Measurements from ENCODE around the gene PRKN. TPM values are rescaled to one million over a fixed set of nuclear protein-coding genes. Genes with fewer than 3 reads are reported as not detected.
"Not testable (repeated sequence)": the region's sequence is repeated elsewhere in the genome, so short reads cannot be mapped to it uniquely, and the experiment has no call there.

The PRKN gene
- total RNA-seq, 1 donor from 2014 or later = 0.91 TPM

DNA sequence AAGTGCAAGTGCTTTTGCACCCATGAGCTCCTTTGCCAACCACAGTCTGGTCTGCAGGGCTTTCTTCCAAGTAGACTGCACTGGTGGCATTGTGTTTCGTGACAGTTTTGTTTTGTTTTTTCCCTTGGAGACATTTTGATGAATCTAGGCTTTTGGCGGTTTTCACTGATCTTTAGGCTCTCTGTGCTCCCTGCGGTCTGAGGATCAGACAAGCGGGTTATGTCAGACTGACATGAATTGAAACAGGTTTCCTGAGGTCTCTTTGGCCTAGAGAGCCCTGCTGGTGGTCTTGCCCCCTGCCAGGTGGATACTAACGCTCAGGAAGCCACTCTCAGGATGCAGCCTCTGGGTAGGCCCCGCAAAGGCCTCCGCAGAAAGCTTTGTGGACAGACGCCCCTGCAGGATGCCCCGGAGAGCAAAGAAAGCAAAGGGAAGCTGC lies 898.3 kb downstream of the PRKN start:
- intact Hi-C loops (cut with micrococcal nuclease) = no loop called here

DNA sequence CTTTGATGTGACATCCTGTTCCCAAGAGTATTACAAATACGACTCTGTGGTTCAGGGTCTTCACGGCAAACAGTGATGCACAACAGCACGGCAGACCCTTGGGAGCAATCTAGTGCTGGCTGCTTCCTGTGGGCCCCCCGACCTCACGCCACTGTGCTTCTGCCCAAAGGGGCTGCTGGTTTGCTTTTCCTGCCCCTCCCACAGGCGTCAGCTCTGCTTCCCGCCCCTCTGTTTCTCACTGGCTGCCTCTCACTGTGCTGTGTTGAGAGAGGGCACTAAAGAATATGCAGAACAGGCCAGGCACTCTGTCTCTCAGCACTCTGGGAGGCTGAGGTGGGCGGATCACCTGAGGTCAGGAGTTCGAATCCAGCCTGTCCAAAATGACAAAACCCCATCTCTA lies 899.2 kb downstream of the PRKN start:
- intact Hi-C loops (cut with micrococcal nuclease) = no loop called here

DNA sequence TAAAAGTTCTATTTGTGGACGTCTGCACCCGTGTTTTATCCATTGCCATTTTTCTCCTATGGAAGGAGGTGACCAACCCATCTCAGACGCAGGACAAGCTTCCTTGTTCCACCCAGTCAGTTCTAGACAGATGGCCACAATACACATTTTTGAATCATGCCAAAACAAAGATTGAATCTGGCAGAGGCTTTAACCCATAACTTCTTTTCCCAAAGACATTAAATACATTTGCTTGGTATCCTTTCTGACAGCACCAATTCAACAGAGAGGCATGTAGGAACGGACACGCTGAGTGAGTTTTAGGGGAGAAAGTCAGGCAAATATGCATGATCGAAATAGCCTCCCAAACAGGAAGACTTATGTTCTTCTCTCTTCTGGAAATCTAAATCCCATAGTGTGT lies 901.1 kb downstream of the PRKN start:
- intact Hi-C loops (cut with micrococcal nuclease) = no loop called here

DNA sequence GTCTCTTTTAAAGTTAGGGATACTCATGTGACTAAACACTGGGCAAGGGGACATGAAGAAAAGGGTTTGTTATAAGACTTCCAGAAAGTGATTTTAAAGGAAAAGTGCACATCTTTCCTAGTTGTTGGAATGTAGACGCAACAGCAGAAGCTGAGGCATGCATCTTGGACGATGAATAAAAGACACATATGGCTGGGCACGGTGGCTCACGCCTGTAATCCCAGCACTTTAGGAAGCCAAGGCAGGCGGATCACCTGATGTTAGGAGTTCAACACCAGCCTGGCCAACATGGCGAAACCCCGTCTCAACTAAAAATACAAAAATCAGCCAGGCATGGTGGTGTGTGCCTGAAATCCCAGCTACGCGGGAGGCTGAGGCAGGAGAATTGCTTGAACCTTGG lies 905.4 kb downstream of the PRKN start:
- intact Hi-C loops (cut with micrococcal nuclease) = not testable (repeated sequence)

DNA sequence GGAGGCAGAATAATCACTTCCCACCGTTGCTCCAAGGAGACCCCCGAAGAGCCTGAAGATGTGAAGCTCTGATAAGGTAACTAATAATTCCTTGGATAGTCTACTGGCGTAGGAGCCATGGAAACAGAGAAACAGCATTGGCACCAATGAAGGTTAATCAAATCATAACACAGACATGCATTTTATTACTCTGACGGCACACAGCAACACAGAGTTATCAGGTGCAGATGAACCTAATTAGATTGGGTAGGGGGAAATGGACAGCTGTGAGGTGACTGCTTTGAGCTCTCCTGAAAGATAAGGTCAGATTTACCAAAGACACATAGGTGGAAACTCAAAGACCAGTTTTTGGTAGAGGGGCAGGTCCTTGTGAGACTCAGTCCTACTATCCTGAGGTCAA lies 909.7 kb downstream of the PRKN start:
- intact Hi-C loops (cut with micrococcal nuclease) = no loop called here

DNA sequence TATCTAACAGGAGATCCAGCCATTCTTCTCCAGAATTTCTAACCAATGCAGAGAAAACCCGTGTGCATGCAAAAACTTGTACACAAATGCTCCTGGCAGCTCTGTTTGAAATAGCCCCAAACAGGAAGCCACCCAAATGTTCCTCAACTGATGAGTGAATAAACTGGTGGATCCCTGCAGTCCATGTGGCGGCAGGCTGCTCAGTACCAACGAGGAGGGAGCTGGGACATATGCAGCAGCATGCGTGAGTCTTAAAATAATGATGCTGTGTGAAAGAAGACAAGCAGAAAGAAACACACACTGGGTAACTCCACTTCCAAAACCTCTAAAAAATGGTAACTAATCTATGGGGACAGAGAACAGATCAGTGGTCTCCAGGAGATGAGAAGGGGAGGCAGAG lies 911.6 kb downstream of the PRKN start:
- intact Hi-C loops (cut with micrococcal nuclease) = no loop called here

DNA sequence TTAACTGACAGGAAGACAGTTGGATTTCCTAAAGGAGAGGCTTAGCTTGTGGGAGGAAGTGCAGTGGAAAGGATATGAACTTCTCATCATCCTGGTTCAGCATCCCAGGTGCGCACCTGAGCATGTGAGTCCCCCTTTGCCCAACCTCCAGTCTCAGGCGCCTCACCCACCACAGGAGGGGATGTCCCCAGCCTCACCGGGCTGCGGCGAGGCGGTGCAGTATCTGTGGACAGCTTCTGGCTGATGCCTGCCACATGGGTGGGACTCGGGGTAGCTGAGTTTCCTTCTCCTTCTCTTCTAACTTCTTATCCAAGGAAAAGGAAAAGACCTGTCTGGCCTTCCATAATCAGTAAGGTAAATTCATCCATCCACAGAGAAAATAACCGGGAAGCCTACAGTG lies 914.4 kb downstream of the PRKN start:
- intact Hi-C loops (cut with micrococcal nuclease) = no loop called here

DNA sequence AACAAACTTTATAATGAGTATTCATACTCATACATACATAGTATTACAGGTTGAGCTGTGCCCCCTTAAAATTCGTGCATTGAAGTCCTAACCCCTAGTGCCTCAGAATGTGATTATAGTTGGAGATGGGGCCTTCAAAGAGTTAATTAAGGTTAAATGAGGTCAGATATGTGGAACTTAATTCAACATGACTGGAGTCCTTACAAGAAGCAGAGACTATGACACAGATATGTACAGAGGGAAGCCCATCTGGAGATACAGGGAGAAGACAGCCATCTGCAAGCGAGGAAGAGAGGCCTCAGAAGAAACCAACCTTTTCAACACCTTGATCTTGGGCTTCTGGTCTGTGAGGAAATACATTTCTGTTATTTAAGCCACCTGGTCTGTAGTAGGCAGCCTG lies 917.6 kb downstream of the PRKN start:
- intact Hi-C loops (cut with micrococcal nuclease) = no loop called here

DNA sequence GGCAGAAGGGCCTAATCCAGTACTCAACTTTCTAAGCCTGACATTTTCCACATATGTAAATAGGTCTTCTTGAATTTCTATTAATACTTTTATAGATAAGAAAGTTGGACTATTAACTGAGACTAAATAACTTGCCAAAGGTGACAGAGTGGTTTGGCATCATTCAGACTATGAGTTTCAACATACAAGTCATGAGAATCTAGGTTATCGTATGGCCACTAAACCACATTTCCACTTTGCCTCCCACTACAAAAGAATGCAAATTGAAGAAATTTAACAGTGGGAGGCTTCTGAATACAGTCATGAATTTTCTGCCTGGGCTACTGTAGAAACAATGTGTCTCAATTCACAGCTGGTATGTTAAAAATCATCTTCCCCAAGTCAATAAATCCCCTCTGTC lies 922.7 kb downstream of the PRKN start:
- intact Hi-C loops (cut with micrococcal nuclease) = no loop called here

DNA sequence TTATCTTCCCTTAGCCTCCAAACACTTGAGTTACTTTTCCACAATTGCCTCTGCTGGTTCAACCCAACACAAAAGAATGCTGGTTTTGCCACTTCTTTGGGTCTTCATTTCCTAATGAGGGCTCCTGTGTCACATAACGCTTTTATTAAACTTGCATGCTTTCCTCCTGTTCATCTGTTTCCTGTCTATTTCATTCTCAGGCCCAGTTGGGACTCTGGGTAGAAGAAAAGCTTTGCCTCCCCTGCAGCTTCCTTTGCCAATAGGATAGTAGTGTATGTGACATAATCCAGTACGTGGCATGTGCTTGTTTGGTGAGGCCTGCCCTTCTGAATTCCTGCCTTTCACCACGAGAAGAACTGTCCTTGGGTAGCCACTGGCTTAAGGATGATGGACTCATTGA lies 924.4 kb downstream of the PRKN start:
- intact Hi-C loops (cut with micrococcal nuclease) = no loop called here

DNA sequence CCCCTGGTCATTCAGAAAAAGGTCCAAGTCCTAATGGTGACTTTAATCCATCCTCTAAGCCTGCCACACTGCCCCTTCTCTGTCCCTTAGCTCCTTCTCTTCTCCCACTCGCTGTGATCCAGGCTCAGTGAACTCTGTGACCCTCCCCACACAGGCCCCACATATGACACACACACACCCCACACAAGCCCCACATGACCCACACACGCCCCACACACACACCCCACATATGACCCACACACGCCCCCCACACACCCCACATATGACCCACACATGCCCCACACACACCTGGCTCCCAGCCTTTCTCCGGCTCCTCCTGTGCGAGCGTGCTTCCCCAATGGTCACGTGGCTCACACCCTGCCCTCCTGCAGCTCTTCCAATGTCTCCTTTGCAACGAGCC lies 925.3 kb downstream of the PRKN start:
- intact Hi-C loops (cut with micrococcal nuclease) = no loop called here

DNA sequence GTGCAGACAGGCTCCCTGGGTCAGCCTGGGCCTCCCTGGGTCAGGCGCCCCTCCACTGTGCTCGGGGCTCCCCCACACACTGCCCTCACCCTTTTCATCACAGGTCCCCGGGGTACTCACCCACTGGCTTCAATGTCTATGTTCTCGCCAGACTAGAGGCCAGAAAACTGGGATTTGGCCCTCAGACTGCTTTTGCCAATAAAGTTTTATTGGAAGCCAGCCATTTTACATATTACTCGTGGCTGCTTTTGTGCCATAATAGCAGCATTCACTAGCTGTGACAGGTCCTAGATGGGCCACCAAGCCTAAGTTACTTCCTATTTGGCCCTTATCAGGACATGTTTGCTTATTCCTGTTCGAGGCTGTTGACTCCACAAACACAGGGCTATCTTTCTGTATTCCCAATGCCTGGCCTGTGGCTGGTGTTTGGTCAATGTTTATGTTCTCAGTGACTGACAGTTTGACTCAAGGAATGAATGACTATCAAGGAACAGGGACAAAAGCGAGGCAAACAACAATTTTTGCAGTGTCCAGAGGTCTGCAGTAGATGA lies 928.6 kb downstream of the PRKN start:
- intact Hi-C loops (cut with micrococcal nuclease) = no loop called here

DNA sequence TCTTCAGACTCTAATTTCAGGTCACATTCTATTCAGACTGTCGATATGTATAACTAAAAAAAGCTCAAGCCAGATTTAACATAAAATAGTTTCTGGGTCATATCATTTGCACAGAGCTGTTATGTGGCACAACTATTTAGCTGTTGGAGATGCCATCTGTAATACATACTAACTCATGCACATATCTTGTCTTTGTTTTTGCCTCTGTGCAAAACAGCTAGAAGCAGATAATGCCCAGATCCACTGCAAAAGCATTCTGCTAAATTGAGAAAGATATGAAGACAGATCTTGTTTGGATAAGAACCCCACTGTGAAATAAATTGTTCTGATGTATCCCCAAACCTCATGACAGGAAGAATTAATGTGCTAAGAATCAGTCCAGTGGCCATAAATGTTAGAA lies 930.9 kb downstream of the PRKN start:
- intact Hi-C loops (cut with micrococcal nuclease) = no loop called here

DNA sequence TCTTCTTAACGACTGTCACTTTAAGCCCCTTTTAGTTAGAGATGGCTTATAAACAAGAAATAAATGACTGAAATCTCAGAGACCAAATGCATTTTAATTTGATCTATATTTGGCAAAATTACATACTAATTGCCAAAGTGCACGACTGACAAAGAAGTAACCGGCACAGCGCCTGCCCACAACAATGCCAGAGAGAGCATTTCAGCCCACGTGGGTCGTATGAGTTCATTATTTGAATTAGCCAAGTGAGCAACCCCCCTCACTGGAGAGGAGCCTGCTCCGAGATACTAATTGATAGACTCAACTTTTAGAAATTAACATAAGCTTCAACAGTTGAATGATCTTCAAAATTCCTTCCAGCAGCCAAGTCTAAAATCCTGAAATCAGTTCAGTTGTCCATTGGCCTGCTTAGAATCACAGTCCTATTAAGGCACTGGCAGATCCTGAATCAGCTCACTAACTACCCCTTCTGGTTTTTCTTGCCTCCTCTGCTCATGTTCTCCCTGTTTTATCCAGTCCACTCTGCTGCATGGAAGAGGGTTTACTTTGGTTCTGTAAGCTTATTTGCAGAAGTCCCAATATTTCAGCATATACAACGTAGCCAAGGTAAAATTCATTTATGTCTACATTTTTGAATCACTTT lies 934.6 kb downstream of the PRKN start:
- intact Hi-C loops (cut with micrococcal nuclease) = no loop called here

DNA sequence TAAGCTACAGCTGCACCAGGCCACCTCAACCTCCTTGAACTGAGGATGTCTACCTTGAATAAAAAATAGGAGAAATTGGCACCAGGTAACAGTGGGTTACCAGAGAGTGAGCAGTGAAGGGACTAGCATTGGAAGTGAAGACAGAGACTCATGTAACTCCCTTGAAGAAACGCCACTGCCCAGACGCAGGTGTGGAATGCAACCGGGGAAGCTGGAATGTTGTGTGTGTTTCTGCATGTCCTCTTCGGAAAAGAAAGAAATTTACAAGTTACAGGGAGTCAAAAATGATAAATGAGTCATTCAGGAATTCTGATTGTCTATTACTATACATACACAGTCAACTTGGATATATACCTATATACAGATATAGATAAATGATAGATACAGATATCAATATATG lies 939.0 kb downstream of the PRKN start:
- intact Hi-C loops (cut with micrococcal nuclease) = no loop called here

DNA sequence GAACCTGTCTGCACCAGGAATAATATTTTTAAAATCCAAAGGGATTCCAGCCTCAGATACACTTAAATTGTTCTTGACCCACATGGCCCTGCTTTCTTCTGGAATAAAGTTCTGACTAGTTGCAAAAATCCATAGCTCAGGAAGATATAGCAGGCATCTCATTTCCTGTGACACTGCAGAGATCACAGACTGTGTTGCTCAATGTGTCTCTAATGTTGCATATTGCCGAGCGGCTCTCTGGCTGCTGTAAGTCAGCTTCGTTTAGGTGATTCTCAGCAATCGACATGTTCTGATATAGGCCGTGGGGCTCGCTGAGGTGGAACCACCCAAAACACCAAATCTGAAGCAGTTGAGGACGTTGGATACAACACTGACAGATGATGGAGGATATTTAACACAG lies 955.4 kb downstream of the PRKN start:
- intact Hi-C loops (cut with micrococcal nuclease) = no loop called here

DNA sequence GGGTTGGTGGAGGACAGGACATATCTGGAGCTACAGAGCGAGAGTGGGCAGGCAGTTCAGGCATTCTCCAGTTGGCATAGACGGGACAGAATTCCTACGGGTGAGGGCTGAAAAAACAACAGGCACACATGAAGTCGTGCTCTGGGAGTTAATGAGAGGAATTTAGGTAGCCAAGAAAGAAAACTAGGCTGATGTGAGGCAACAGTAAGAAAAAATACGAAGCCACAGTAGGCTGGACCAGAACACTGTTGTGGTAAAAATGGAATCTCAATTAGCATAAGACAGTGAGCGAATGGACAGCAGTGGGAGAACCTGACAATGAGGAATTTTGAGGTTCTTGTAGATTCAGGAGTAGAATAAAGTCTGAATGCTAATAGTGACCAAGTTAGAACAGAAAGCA lies 965.6 kb downstream of the PRKN start:
- intact Hi-C loops (cut with micrococcal nuclease) = no loop called here

DNA sequence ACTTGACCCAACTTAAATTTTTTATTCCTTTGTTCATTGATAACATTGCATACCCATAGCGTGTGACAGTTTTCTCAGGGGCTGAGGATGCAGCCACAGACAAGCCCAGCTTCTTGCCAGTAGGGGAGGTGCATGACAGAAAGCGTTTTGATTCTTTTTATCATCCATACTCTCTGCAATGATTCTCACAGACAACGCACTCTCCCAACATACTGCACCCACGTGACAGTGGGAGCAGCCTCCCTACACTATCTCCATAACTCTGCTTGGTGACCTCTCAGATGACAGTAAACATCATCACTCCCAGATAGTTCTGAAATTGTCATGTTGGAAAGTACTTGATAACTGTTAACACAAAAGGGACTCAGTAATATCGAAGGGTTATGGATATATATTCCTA lies 972.5 kb downstream of the PRKN start:
- intact Hi-C loops (cut with micrococcal nuclease) = no loop called here

DNA sequence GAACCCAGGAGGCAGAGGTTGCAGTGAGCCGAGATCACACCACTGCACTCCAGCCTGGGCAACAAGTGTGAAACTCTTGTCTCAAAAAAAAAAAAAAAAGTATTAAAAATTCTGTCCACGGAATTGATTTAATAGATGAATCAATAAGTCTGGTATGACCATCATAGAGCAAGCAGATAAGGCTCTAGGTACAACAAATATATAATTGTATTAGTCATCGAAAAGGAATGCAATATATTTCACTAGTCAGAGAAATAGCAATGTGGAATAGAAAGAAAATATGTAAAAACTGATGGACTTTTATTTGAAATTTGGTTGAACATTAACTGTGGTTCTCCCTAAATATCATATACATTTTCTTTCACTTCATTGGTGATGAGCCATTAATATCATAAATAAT lies 976.9 kb downstream of the PRKN start:
- intact Hi-C loops (cut with micrococcal nuclease) = no loop called here

DNA sequence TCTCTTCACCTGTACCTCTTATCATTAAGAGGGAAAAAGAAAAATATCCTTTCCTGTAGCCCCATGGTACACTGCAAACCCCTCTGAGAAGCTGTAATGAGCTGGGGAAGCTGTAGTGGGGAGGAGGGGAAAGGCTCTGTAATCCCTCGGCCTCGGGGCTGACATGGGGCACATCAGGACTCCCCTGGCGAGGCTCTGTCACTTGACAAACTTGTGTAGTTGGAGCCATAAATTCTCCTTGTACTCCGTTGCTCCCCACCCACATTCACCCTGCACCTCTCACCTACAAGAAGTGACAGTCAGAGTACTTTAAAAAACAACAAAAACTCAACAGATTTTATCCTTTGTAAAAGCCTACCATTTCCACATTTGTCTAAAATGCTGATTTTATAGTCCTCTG lies 978.0 kb downstream of the PRKN start:
- intact Hi-C loops (cut with micrococcal nuclease) = no loop called here

DNA sequence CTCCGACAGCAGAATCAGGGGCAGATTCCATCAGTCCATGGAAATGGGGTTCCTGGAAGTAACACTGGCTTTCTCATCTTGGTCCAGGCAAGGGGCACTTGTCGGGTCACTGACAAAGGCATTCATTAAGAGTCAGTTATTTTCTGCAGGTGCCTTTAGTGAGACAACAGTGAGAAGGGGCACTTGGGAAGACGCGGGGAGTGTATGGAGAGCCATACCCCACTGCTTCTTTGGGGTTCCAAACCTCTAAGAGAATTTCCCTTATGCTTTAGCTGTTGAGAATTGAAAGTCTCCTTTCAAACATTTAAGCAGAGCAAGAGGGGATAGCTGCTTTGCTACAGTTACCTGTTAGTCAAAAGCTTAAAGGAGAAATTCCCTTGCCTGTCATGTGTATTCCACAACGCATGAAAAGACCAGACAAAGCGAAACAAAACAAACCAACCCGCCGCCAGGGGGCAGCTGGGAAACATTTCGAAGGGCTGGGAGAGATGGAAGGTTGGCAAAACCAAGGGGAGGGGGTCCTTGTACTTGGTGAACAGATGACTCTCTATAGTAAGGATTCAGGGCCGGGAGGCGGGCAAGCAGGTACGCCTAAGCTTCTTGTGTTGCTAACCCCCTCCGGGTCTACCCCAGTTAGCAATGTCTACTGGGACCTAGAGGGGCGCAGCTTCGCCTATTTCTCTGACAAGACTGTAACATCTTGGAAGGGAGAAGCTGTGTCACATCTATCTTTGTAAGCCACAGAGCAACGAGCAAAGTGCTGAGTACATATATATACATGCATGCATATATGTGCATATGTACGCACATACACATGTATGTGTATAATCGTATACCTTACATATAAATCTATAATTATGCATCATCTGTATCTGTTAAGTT lies 978.8 kb downstream of the PRKN start:
- intact Hi-C loops (cut with micrococcal nuclease) = no loop called here

DNA sequence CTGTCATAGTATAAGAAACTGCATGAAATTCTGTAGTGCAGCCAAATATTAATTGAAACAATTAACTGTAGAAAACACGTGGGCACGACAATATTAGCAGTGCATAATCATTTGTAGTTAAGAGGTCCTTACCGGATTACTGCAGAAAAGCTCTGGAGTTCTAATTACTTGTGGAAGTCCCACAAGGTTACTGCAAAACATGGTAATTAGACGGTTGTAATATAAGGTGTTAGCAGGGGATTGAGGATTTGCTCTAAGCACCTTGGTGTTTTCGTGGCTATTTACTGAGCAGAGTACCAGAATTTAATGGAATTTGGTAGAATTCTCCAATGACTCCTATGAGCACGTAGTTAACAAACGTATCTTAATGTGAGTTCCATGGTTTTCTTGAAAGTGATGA lies 980.1 kb downstream of the PRKN start:
- intact Hi-C loops (cut with micrococcal nuclease) = no loop called here
